Middle frontal gyrus (tissue), 1 donor: ENCODE data around the gene FOXP4.

Experiments used
- DNase-seq: peaks from one replicate; pipeline ENCODE4 v3.0.0-alpha.2; 2015; ENCODE audit warnings: low spot score; ENCODE audit errors: extremely low spot score

Gene FOXP4

DNA sequence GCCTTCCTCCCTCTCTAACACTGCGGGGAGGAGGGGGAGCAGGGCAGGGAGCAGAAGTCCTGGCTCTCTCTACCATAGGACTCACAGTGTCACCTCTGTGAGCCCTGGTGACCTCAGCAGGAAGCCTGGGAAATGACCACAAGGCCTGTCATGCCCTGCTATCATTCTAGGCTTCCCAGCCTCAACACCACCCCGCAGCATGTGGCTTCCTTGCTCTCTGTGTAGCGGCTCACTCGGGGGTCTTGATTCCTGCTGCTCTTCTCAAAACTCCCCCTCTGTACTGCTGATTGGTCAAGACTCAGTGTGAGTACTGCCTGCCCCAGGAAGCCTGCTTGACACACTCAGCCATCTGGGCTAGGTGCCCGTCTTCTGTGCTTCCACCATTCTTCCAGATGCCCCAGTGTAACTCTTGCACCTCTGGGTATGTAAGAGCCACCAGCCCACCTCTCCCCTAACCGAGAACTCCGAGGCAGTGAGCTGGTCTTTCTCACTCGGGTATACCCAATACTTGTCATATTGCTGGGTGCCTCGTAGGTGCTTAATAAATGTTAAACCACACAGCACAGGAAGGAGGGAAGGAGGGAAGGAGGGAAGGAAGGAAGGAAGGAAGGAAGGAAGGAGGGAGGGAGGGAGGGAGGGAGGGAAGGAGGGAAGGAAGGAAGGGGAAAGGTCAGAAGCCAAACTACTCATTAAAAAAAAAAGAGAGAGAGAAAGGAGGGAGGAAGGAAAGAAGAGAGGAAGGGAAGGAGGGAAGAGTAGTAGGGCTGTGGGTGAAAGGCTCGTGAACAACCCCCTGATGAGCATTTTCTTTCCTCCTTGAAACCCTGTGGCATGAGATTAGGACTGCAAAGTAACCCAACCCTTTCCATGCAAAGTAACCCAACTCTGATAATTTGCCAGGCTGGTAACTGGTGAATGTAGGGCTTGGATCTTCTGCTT lies 97.0 kb downstream of the FOXP4 start:
- no peak for DNase-seq

DNA sequence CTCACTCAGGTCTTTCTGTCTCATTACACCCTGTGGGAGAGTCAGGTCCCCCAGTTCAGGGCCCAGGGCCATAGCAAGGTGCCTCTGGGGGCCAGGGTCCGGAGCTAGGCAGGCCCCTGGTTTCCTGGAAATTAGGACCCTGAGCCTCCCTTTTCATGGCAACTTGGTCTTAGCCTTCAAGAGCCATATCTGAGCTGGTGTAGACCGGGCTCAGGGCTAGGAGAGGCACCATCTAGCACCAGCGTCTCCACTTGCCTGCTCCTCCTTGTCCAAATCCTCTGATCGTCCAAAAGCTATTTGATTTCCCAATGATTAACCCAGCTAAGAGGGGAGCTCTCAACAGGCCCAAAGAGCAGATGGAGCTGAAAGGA lies 97.7 kb downstream of the FOXP4 start:
- DNase-seq = no peak

DNA sequence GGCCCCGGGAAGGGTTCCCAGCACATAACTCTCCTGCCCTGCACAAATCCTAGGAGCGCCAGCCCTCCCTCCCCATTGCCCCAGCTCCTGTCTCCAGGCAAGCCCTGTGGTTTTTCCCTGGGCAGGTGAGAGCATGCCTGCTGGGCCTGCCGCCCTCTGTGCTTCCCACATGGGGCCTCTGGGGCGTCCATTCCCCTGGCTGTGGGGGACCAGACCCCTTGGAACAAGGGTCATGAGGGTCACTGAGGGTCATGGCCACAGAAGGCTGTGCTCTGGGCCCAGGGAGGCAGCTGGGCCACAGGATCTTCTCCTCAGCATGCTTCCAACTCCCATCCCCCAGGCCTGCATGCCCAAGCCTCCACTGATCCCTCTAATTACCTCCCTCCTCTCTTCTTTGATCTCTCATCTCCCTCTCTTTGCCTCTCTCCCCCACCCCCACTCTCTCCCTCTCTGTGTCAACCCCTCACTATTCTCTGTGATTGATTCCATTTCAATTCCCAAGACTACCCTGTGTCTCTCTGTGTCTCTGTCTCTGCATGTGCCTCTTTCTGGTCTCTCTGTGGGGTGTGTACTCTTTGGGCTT lies 98.2 kb downstream of the FOXP4 start:
- no peak for DNase-seq

GRCh38 chr6:41645007-41645618 lies 98.9 kb downstream of the FOXP4 start:
- DNase-seq = no peak

- DNase-seq = no peak
Measured at GRCh38 chr6:41646026-41646795, 100.0 kb downstream of the FOXP4 start.

GRCh38 chr6:41647061-41647511 lies 100.9 kb downstream of the FOXP4 start:
- DNase-seq = no peak

GRCh38 chr6:41648070-41648585 lies 101.9 kb downstream of the FOXP4 start:
- no peak for DNase-seq

DNA sequence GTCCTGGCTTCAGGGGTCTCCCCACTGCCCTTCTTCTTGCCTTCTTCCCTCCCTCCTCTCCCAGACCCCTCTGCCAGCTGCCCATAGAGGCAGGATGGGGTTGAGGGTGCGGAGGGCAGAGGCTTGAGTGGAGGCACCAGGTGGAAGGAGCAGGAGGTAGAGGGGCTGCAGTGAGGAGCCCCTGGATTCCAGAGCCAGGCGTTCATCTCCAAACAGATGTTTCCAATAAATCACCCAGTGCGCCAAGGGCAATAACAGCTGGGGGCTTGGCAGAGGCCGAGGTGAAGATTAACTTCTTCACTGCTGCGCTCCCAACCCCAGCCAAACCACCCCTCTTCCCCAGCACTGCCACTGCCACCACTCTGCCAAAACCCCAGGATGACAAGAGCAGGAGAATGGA lies 102.7 kb downstream of the FOXP4 start:
- DNase-seq = no peak

GRCh38 chr6:41649596-41649995 lies 103.4 kb downstream of the FOXP4 start:
- no peak for DNase-seq

GRCh38 chr6:41650120-41650519 lies 103.9 kb downstream of the FOXP4 start:
- no peak for DNase-seq

DNA sequence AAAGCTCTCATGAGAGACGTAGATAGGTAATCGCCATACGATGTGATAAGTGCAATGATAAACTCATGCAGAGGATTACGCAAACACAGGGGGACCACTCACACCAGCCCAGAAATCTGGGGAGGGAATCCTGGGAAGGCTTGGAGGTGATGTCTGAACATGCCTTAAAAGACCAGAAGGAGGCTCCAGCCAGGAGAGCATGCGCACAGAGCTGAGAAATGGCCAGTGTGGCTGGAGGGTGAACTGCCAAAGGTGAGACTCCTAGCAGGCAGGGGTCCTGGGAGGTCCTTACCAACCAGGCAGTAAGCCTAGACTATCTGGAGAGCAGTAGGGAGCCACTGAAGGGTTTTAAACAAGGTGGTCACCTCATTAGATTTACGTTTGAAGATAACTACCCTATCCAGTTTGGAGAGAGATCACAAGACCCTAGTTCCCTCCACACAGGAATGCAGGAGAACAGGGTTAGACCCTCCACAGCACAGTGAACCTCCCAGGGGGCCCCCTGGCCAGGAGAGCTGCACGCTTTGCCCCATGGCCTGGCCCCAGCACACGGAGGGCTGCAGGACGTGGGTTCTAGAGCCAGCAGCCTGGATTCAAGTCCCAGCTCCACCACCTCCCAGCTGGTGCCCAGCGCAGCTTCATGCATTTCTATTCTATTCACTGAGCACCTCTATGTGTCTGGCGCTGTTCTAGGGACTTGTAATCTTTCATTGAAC lies 105.2 kb downstream of the FOXP4 start:
- no peak for DNase-seq
